Superior temporal gyrus (tissue), 1 donor: ENCODE measurements around the gene DRG2.

Experiments used
- DNase-seq: peaks from one replicate; pipeline ENCODE4 v3.0.0-alpha.2; 2016; ENCODE audit errors: extremely low spot score

DRG2 gene

DNA sequence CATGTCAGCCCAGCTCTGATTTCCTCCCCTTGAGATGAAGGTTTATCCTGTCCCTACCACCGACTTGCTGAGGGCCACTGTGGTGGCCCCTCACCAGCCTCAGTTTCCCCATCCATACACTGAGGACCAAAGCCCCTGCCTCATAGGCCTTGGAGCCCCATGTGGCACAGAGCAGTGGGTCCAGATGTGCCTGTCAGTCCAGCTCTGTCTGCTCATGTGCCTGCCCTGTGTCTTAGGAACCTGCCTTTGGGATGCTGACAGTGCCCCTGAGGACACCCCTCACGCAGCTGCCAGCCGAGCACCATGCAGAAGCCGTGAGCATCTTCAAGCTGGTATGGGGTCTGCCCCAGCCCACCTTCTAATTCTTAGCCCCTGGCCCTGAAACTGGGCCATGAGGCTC is 56.5 kb downstream of the DRG2 start:
- DNase-seq, result no peak

DNA sequence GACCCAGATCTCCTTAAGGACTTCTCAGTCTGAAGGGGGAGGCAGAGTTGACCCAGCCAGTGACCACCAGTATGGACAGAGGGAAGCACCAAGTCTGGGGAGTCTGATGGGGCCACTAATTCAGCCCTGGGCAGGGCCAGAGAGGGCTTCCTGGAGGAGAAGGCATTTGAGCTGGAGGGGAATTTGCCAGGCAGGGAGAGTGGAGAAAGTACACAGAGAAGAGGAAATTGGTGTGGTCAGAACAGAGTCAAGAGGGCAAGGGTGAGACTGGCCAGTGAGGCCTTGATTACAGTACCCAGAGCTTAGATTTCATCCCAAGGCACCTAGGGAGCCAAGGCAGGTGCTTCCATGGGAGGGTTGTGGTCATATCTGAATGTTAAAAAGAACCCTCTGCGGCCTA is 57.1 kb downstream of the DRG2 start:
- no peak for DNase-seq

DNA sequence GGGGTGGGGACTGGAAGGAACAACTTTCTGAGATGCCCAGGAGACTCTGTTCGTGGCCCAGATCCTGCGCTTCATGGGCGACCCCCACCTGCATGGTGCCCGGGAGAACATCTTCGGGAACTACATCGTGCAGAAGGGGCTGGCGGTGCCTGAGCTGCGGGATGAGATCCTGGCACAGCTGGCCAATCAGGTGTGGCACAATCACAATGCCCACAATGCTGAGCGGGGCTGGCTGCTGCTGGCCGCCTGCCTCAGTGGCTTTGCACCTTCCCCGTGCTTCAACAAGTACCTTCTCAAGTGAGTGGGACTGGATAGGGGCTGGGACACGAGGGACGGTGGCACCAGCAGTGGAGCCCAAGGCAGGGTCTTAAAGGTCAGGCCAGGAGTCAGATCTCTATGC is 58.1 kb downstream of the DRG2 start:
- no peak for DNase-seq

DNA sequence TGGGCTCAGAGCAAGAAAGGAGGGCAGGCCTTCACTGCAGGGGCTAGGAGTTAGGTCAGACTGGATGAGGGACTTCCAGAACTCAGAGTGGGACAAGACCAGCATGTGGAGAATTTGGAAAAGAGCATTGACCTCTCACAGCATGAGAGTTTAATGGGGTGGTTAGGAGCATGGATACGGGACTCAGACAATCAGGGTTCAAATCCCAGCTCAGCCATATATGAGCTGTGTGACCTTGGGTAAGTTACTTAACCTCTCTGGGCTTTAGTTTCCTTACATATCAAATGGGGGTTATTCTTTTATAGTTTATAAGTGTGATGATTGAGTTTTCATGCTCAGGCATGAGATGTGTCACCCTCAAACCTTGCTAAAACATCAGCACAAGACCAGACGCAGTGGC is 58.5 kb downstream of the DRG2 start:
- no peak for DNase-seq

DNA sequence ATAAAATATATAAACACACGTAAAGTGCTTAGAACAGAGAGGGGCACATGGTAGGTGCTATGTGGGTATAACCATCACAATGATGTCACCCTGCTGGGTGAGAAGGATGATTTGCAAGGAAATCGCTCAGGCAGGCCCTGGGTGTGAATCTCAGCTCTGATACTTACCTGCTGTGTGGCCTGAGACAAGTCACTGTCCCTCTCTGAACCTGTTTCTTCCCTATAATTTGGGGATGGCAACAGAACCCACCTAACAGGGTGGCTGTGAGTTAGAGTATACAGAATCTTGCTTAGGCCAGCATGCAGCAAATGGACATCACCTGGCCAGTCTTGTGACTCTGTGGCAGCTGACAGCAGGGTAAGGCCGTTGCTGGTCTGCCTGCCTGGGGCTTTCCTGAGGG is 59.2 kb downstream of the DRG2 start:
- no peak for DNase-seq

DNA sequence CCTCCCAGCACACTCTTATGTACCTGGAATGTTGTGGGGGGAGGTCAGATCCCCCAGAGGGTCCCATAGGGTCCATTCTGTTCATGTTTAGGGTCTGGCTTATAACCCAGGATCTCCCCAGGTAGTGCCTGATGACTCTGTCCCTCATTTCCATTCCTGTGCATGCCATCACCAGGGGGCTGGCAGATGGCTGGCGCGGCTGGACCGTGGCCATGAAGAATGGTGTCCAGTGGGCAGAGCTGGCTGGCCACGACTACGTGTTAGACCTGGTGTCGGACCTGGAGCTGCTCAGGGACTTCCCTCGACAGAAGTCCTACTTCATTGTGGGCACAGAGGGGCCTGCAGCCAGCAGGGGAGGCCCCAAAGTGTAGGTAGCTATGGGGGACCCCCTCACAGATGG is 60.8 kb downstream of the DRG2 start:
- DNase-seq, result no peak

DNA sequence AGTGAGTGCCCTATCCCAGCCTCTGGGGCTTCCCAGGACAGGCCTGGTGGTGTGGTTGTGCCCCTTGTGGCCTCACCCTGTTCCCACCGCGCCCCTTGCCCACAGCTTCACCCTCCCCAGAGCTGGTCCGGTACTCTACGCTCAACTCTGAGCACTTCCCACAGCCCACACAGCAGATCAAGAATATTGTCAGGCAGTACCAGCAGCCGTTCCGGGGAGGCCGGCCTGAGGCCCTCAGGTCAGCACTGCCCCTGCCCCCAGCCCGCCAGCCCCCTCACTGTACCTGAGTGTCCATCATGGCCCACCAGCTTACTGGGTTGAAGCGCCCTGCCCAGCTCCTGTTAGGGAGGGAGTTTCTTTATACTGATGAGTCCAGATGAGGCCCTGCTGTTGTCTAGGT is 63.5 kb downstream of the DRG2 start:
- no peak for DNase-seq

DNA sequence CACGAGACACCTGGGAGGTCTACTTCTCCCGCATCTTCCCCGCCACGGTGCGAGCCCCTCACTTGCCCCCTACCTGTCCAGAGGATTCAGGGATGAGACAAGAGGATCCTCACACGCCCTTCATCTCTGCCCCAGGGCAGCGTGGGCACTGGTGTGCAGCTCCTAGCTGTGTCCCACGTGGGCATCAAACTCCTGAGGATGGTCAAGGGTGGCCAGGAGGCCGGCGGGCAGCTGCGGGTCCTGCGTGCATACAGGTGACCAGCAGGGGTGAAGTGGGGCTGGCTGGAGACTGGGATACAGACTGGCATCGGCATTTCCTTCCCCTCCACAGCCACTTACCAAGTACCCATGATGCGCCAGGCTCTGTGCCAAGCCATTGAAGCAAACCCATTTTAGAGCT is 67.4 kb downstream of the DRG2 start:
- DNase-seq, result no peak

DNA sequence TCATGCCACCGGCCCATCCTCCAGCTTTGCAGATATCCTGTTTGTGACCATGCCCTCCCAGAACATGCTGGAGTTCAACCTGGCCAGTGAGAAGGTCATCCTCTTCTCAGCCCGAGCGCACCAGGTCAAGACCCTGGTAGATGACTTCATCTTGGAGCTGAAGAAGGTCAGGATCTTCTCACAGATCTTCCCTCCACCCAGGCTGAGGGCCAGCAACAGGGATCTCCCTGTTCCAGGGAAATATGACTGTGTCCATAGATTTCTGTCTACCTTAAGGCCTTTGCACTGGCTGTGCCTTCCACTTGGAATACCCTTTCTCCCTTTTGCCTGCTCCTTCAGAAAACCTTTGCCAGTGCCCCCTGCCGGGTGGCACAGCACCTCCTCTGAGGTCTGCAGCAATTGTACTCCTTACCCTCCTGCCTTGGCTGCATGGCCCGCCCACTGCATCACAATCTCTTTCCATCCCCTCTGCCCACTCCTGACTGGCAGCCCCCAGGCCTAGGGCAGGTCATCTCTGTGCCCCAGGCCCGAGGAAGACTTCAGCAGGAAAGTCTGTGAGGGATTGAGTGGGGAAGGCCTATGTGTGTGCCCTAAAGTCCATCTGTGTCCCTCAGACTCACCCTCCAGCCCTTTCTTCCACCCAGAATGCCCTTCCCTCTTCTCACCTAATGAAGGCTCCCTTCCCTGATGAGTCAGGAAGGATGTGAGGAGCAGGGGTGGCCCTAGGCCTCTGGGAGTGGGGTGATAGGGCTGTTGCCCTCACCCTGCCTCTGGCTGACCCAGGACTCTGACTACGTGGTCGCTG is 68.6 kb downstream of the DRG2 start:
- DNase-seq, result no peak

DNA sequence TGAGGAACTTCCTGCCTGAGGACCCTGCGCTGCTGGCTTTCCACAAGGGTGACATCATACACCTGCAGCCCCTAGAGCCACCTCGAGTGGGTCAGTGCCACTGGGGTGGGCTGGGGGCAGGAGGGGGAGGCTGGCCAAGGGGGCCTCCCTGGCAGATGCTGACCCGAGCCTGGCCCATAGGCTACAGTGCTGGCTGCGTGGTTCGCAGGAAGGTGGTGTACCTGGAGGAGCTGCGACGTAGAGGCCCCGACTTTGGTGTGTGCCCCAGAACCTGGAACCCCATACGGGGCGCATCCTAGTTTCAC is 69.2 kb downstream of the DRG2 start:
- DNase-seq, result no peak
